GM18520 (cell line): Measurements from ENCODE around the gene SETX.
A peak's percentile ranks its signal among the peaks of the same experiment; 100 is the strongest.
"Not testable (repeated sequence)": the region's sequence is repeated elsewhere in the genome, so short reads cannot be mapped to it uniquely, and the experiment has no call there.

Experiments used
- ATAC-seq: cut with Tn5 transposase; IDR thresholded peaks from one replicate; pipeline ENCODE4 v1.9.1; 2021; ENCODE audit not compliant: unreplicated experiment

The SETX gene, protein sequence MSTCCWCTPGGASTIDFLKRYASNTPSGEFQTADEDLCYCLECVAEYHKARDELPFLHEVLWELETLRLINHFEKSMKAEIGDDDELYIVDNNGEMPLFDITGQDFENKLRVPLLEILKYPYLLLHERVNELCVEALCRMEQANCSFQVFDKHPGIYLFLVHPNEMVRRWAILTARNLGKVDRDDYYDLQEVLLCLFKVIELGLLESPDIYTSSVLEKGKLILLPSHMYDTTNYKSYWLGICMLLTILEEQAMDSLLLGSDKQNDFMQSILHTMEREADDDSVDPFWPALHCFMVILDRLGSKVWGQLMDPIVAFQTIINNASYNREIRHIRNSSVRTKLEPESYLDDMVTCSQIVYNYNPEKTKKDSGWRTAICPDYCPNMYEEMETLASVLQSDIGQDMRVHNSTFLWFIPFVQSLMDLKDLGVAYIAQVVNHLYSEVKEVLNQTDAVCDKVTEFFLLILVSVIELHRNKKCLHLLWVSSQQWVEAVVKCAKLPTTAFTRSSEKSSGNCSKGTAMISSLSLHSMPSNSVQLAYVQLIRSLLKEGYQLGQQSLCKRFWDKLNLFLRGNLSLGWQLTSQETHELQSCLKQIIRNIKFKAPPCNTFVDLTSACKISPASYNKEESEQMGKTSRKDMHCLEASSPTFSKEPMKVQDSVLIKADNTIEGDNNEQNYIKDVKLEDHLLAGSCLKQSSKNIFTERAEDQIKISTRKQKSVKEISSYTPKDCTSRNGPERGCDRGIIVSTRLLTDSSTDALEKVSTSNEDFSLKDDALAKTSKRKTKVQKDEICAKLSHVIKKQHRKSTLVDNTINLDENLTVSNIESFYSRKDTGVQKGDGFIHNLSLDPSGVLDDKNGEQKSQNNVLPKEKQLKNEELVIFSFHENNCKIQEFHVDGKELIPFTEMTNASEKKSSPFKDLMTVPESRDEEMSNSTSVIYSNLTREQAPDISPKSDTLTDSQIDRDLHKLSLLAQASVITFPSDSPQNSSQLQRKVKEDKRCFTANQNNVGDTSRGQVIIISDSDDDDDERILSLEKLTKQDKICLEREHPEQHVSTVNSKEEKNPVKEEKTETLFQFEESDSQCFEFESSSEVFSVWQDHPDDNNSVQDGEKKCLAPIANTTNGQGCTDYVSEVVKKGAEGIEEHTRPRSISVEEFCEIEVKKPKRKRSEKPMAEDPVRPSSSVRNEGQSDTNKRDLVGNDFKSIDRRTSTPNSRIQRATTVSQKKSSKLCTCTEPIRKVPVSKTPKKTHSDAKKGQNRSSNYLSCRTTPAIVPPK (N-terminal part only)

DNA sequence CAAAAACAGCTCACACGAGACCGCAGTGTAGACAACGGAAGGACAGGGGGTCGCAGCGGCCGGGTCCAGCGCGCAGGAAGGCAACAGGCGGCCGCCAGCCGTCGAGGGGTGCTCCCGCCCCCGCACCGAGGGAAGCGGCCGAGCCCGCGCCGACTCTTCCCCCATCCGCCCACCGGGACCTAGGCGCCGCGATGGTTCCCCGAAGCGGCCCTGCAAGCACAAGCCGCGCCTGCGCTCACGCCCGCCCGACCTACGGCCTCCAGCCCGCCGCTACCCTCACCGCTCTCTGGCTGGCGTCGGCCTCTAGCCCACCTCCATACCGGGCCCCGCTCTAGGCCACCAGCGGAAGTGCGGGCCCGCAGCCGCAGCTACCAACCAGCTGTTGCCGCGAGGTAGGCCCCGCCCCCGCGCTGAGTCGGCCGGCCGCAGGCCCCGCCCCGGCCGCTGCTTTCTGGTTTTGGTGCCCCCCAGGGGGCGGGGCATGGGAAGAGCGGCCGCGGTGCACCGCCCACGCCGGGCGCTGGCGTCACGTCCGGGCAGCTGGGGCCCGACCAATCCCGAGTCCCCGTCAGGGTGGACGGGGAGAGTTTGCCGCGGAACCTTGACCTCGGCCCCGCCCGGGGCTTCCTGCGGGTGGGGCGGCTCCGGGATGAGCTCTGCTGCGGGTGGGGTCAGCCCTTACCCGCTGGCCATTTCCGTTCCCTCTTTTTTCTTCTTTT lies at the start of gene SETX:
TSS of gene SETX (minus strand) at position 350 of the 719 bp plus-strand sequence. CDS start 5,558 bp downstream, outside the sequence.
- peak; percentile 87 for ATAC-seq

DNA sequence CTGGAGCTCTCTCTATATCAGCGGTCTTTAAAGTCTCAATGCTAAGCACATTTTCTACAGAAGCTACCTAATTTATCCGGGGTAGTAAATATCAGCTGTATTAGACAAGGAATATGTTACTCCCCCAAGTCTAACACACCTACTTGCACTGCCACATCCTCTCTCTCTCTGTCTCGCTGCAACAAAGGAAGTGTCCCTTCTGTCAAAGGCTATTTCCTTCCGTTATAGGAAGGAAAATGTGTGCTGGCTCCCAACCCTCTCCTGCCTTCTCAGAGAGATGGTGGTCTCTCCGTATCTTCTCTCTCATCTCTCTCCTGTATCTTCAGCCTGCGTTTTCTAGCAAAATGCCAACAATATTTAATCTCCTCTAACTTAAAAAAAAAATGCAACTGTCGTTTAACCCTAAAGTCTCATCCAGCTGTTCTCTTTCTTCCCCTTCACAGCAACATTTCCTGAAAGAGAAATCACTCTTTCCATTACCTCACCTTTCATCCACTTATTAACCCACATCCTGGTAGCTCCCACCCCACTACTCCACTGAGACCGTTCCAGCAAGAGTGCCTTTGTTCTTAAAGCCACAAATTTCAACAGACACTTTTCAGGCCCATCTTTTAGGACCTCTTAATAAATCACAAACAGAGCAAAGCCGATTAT lies 49.6 kb upstream of the SETX start:
- ATAC-seq = no peak

DNA sequence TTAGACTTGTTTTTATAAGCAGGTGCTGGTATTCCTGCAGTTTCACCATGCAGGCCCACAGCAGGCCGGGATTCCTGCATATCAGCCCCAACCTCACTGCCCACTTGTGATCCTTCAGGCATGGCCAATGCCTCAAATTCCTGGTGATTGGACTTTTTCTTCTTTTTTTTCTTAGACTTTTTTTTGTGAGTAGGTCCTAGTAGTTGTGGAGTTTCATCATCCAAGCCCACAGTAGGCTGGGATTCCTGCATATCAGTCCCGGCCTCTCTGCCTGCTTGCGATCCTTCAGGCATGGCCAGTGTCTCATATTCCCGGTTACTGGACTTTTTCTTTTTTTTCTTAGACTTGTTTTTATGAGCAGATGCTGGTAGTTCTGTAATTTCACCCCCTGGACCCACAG lies 47.0 kb upstream of the SETX start:
- no peak for ATAC-seq

DNA sequence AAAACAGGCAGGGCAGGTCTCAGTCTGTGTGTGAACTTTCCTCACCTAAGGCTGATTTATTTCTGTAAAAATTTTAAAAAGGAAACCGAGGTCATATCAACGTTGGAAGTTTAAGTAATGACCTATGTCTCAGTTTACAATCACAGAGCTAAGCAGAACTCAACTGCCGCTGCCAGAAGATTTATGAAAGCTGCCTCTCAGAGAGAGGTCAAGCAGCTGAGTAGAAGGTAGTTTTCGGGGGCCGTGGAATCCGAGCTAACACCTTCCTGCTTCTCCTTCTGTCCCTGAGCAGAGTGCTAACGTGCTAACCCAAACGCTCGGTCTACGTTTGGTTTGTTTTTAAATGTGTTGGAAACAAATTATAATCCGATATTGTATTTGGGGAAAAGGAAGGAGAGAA lies 40.8 kb upstream of the SETX start:
- ATAC-seq = no peak

DNA sequence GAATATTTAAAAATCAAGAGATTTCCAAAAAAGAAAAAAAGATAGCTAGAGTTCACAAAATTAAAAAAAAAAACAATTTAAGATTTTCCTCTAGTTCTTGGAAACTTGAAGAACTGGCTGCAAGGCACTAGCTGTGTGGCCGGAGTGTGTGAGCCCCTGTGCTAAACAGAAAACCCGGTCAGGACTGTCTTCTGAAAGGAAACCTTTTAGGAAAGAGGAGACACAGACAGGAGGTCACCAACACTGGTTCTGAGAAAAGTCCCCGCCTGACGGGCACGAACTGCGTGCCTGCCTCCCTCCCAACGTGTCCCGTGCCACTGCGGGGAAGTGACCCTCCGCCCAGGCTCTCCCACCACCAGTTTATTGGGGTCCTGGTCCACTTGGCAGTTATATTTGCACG lies 36.7 kb upstream of the SETX start:
- no peak for ATAC-seq

DNA sequence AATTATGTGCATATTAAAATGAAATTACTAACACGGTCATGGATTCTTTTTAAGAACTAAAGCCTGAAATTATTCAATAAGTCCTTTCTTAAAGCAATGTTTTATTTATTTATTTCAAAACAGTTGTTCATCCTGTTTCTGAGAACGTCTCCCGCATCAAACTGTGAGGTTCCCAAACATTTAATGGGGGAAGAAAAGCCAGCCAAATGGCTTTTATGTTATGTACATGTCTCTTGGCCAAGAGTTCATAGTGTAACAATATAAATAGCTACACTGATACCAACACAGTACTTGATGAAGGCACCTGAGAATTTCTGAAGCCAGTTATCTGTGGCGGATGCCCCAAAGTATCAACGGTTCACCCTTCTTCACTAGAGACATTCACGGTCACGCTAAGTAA lies 36.2 kb upstream of the SETX start:
- ATAC-seq = no peak

DNA sequence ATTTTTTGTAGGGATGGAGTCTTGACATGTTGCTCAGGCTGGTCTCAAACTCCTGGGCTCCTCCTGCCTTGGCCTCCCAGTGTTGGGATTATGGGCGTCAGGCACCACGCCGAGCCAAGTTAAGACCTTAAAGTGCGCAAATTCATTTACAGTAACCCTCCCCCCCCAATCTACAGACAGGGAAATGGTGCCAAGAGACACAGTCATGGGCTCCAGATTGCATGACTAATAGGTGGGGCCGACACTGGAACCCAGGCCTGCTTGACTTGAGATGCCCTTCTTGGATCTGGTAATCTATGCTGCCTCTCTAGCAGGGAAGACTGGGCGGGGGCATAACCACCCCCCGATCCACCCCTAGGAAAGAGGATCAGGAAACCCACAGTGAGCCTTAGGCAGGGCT lies 32.3 kb upstream of the SETX start:
- ATAC-seq = no peak

DNA sequence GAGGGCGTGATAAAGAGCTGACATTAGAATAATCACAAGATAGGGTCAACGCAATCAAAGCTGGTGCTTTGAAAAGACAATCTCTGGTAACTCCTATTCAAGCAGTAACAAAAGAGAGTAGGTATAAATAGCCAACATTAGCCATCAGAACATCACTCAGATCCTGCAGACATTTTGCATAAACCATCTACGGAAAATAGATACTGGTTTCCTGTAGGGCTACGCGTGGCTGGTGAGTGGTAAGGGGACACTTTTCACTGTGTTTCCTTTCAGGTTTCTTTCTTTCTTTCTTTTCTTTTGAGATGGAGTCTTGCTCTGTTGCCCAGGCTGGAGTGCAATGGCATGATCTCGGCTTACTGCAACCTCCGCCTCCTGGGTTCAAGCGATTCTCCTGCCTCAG lies 29.6 kb upstream of the SETX start:
- ATAC-seq = no peak

DNA sequence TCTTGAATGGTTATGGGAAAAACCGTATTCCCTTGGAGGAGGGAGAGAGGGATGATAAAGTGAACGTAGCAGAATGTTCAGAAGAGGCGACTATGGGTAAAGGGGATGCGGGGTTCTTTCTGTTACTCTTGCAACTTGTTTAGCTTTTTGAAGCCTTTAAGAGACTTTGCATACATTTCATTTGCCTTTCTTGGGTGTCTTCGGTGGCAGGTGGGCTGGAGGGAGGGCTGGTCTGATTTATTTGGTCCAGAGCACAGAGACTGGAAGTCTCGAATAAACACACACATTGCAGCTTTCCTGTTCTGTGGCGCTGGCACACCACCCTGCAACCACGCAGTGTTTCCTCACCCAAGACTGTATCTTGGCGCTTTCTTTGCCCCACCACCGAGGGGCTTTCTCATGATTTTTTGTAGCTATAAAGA lies 28.7 kb upstream of the SETX start:
- no peak for ATAC-seq

DNA sequence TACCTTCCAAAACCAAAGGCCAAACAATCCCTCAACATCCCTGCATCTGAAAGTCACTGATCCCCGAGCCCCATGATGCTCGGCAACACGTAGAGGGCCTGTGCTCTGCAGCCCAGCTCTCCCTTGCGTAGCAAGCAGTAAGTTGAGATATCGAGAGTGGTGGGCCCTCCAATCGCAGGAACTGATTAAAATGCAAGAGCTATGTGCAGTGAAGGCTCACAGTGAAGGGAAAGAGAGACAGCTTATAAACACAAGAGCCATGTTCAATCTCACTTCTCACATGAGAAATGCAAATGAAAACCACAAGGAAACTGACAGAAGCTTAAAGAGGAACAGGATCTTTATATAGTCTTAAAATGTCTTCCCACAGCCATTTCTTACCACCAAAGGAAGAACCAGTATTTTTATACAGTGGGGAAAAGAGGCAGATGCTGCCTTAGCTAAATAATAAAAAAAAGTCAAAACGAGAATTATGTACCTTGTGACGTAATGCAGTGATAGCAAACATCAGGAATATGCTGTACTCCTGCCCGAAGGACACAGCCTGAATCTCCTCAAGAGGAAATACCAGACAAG lies 27.3 kb upstream of the SETX start:
- peak; percentile 71 for ATAC-seq

DNA sequence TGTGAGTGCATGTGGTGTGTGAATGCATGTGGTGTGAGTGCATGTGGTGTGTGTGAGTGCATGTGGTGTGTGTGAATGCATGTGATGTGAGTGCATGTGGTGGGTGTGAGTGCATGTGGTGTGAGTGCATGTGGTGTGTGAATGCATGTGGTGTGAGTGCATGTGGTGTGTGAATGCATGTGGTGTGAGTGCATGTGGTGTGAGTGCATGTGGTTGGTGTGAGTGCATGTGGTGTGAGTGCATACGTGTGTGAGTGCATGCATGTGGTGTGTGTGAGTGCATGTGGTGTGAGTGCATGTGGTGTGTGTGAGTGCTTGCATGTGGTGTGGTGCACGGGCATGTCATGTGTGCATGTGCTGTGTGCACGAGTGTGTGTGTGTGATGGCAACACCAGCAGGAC lies 23.6 kb upstream of the SETX start:
- ATAC-seq = not testable (repeated sequence)

DNA sequence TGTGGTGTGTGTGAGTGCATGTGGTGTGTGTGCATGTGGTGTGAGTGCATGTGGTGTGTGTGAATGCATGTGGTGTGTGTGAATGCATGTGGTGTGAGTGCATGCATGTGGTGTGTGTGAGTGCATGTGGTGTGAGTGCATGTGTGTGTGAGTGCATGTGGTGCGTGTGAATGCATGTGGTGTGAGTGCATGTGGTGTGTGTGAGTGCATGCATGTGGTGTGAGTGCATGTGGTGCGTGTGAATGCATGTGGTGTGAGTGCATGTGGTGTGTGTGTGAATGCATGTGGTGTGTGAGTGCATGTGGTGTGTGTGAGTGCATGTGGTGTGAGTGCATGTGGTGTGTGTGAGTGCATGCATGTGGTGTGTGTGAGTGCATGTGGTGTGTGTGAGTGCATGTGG lies 23.0 kb upstream of the SETX start:
- ATAC-seq = not testable (repeated sequence)

DNA sequence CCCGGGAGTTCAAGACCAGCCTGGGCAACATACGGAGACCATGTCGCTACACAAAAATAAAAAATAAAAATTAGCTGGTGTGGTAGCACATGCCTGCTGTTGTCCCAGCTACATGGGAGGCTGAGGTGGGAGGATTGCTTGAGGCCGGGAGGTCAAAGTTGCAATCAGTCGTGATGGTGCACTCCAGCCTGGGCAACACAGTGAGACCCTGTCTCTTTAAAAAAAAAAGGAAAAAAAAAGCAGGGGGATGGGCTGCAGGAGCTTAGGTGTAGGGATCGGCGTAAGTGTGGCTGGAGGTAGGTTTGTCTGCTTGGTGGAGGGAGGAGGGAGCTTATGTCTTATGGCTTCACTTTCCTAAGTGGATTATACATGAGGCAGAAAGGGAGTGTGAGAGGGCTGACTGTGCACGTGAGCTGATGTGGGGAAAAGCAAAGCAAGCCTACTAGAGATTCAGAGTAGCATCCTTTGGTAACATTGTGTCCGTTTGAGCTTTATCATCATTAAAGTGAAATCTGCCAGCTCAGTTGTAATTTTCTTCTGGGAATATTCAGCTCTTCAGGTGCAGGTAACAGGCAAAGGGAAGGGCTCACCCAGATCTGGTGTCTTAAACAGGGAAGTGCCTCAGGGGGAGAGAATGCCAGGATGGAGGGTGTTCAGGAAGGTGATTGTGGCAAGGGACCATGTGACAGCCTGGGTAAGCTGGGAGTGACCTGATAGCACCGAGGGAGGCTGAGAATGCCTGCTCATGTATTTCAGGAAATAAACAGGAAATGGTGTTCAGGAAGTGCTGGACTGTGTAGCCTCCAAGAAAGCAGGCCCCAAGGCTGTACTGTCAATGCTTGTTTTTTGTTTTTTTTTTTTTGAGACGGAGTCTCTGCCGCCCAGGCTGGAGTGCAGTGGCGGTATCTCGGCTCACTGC lies 17.6 kb upstream of the SETX start:
- no peak for ATAC-seq

DNA sequence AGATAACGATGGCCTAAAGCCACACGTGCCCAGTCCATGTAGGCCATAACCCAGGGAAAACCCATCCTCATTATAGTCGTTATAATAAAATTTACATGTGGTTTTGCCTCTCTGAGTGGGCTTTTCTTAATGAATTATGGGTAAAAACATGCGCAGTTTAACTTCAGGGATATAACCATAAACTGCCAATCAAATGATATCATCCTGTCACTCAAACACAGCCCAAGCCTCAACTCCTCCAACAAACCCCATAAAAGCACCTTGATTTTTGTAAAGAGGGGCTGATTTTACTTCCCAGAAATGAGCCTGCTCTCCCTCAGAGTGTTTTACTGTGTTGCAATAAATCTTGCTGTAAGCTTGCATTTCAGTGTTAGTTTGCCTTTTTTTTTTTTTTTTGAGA lies 15.8 kb upstream of the SETX start:
- ATAC-seq = no peak

DNA sequence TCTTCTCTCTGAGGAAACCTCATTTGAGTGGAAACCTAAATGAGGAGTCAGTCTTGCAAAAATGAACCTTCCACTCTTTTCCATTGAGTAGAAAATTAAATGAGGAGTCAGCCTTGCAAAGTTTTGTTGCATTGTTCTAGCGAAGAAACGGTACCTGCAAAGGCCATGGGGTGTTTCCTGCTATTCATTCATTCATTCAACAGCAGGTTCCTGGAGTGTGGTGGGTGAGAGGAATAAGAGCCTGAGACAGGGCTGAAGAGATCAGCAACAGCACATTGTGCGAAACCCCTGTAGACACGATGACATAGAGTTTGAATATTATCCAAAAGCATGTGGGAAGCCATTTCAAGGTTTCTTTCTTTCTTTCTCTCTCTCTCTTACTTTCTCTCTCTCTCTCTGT lies 14.6 kb upstream of the SETX start:
- no peak for ATAC-seq

DNA sequence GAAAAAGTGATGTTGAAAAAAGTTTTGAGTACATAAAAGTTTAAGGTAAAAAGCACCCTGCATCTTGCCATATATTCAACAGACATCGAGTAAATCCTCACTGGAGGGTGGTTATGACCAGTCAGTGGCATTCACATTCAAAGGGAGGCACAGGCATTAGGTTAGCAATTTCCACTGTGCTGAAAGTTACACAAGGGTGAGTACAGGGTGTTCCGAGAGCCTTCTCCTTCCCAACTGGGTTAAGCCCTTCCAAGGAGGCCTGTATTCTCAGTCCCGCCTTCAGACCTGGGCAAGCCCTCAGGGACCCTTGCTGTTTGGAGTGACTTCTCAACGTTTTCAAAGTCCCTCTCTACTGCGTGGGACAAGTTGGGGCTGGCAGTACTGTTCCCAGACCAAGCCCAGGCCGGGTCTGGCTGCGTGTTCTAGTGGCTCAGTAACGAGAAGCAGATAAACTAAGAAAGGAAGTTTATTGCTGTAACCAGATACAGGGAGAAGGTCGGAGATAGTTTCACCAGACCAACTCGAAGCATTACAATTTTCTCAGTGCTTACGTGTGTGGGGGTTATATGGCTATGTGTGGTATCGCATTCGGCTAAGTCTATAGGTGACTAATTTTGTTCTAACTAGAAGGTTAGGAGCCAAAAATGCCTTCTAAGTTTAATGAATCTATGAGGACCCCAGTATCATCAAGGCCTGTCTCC lies 13.0 kb upstream of the SETX start:
- ATAC-seq = no peak

DNA sequence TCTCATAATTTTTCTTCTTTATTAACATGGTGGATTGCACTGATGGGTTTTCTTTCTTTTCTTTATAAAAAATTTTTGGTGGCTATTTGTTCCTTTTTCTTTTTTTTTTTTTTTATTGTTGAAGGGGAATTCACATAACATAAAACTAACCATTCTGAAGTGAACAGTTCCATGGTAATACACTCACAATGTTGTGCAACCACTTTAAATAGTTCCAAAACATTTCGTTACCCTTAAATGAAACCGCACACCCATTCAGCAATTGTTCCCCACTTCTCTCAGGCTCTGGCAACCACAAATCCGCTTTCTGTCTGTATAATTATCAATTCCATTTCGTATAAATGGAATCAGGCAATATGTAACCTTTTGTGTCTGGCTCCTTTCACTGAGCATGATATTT lies 11.7 kb upstream of the SETX start:
- no peak for ATAC-seq

DNA sequence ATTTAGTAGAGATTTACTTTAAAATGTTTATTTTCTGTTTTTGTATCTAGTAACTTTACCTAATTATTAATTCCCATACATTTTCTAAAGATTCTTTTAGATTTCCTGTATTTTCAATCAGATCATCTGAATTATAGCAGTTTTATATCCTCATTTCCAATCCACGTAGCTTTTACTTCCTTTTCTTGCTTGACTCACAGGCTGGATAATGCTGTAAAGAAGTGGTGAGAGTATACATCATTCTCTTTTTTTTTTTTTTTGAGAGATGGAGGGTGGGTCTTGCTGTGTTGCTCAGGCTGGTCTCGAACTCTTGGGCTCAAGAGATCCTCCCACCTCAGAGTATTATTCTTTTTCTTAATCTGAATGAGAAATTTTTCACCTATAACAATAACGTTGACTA lies 11.2 kb upstream of the SETX start:
- no peak for ATAC-seq
